Pulmonary artery endothelial cell (primary cell): ENCODE results near the gene KCNK3. TPM values are rescaled to one million over a fixed set of nuclear protein-coding genes. Genes with fewer than 3 reads are reported as not detected.

Experiments used
- DNase-seq: peaks from one replicate; pipeline ENCODE4 v3.0.0-alpha.2; 2011; ENCODE audit warnings: low read depth, low spot score
- total RNA-seq: library from RNA; depleted of rRNA; stranded (reverse); fragments of >200 nt; gene quantifications from 2 replicates; pipeline ENCODE4 v1.2.3, GENCODE V29; 2014

KCNK3 gene
- total RNA-seq, 1 donor from 2014 or later = not detected

DNA sequence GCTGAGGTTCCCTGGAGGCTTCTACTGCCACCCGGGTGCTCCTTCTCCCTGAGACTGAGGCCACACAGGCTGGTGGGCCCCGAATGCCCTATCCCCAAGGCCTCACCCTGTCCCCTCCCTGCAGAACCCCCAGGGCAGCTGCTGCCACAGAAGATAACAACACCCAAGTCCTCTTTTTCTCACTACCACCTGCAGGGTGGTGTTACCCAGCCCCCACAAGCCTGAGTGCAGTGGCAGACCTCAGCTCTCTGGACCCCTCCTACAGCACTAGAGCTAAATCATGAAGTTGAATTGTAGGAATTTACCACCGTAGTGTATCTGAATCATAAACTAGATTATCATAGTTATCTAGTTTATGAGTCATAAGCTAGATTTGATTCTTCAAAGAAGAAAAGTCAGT is 86.0 kb downstream of the KCNK3 start:
- DNase-seq = no peak

DNA sequence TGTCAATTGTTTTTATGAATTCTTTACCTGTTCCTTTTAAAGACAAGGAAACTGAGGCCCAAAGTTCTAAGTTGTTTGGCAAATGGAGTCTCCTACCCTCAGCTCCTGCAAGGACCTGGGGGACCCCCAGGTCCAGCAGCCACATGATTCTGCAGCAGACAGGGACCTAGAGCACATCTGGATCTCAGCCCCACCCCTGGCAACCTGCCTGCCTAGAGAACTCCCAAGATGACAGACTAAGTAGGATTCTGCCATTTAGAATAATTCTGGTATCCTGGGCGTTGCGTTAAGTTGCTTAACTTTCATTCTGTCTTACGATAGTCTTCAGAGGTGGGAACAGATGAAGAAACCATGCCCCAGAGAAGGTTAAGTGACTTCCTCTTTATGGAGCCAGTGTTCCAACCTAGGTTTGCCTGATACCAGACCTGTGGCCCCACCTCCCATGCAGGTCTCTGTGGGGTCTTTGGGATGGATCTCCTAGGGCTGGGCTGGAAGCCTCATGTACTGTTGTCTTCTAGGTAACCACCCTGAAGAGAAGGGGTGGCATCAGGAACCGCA is 87.8 kb downstream of the KCNK3 start:
- no peak for DNase-seq

Other genes starting within 250 kb of the KCNK3 start
- 0.26 TPM in 1 of 2 replicates, not detected in the other for gene OTOF, start 214.6 kb upstream of the KCNK3 start, total RNA-seq
- gene CIB4, start 51.4 kb upstream of the KCNK3 start, total RNA-seq = not detected in 2 replicates
- 21.9 and 33.6 TPM in 2 replicates for gene SLC35F6, start 71.6 kb downstream of the KCNK3 start, total RNA-seq
- gene CENPA, start 93.3 kb downstream of the KCNK3 start, total RNA-seq = 14.2 and 28.3 TPM in 2 replicates
- gene DPYSL5, start 155.4 kb downstream of the KCNK3 start, total RNA-seq = not detected in 2 replicates